ENCODE data around the gene TMEM117. TPM values are rescaled to one million over a fixed set of nuclear protein-coding genes. Genes with fewer than 3 reads are reported as not detected.

TMEM117 gene
- total RNA-seq, 1 donor from 2014 or later = 11.6 TPM

GRCh38 chr12:43826681-43827080 lies 9.2 kb upstream of the TMEM117 start:
- Mint-ChIP-seq H3K4me3 (ENCODE audit: low read depth) (no peak overlapping the region), H3K27ac (no peak overlapping the region), H3K9me3 (ENCODE audit: low read depth) (no peaks in the 10 kb centered on the region), H3K27me3 (peaks cover under 1% of the 10 kb centered on the region), H3K4me1 (ENCODE audit: low read depth) (no peaks in the 10 kb centered on the region), H3K36me3 (ENCODE audit: insufficient read depth) (no peaks in the 10 kb centered on the region)
- no peak for DNase-seq (ENCODE audit: low spot score, unreplicated experiment)
- TF ChIP-seq, protein P1, sequence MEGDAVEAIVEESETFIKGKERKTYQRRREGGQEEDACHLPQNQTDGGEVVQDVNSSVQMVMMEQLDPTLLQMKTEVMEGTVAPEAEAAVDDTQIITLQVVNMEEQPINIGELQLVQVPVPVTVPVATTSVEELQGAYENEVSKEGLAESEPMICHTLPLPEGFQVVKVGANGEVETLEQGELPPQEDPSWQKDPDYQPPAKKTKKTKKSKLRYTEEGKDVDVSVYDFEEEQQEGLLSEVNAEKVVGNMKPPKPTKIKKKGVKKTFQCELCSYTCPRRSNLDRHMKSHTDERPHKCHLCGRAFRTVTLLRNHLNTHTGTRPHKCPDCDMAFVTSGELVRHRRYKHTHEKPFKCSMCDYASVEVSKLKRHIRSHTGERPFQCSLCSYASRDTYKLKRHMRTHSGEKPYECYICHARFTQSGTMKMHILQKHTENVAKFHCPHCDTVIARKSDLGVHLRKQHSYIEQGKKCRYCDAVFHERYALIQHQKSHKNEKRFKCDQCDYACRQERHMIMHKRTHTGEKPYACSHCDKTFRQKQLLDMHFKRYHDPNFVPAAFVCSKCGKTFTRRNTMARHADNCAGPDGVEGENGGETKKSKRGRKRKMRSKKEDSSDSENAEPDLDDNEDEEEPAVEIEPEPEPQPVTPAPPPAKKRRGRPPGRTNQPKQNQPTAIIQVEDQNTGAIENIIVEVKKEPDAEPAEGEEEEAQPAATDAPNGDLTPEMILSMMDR (IDR thresholded peaks at IDR 0.05; ENCODE audit: unreplicated experiment) = no peak

DNA sequence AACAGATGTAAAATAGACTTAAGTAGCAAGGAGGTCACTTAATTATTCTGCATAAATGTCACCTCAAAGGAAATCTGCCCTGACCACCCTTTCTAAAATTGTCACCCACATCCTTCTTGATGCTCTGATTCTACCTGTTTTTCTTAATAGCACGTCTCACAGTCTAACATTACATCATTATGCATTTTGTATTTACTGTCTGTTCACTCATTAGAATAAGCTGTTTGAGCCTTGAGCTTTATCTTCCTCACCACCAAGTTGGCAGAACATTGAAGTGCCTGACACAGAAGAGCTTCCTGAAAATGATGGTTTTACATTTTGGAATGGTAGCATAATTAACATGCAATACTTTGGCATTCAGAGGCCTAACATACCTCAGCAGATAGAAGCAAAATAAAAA lies 8.8 kb upstream of the TMEM117 start:
- H3K9me3 Mint-ChIP-seq (ENCODE audit: low read depth) = no peaks in the 10 kb centered on the region
- H3K4me3 Mint-ChIP-seq (ENCODE audit: low read depth) = no peak overlapping the region
- no peak overlapping the region for H3K27ac Mint-ChIP-seq
- peaks cover 4% of the 10 kb centered on the region for H3K27me3 Mint-ChIP-seq
- DNase-seq (ENCODE audit: low spot score, unreplicated experiment) = no peak
- no peaks in the 10 kb centered on the region for H3K4me1 Mint-ChIP-seq (ENCODE audit: low read depth)
- no peaks in the 10 kb centered on the region for H3K36me3 Mint-ChIP-seq (ENCODE audit: insufficient read depth)
- TF ChIP-seq, protein P1 (IDR thresholded peaks at IDR 0.05; ENCODE audit: unreplicated experiment) = no peak

GRCh38 chr12:43832463-43833168 lies 3.3 kb upstream of the TMEM117 start:
- TF ChIP-seq, protein P1 (IDR thresholded peaks at IDR 0.05; ENCODE audit: unreplicated experiment) = no peak
- Mint-ChIP-seq H3K4me3 (ENCODE audit: low read depth) (no peak overlapping the region), H3K27ac (no peak overlapping the region), H3K27me3 (peaks cover 13% of the 10 kb centered on the region), H3K4me1 (ENCODE audit: low read depth) (peaks cover 4% of the 10 kb centered on the region), H3K9me3 (ENCODE audit: low read depth) (no peaks in the 10 kb centered on the region), H3K36me3 (ENCODE audit: insufficient read depth) (no peaks in the 10 kb centered on the region)
- no peak for DNase-seq (ENCODE audit: low spot score, unreplicated experiment)

DNA sequence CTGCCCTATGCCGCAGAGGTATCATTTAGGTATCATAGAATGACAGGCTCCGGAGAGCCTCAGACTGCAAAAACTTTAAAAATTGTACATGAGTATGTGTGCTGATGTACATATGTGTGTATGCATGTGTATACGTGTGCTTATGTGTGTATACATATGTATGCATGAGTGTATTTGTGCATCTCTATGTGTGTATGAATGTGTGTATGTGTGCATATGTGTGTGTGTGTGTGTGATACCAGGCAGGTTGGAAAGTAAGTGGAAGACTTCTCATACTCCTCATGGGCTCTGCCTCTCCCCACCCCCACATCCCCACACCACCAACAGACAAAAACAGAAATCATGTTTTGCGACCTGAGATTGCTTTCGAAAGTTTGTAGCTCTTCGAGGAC lies 621 bp upstream of the TMEM117 start:
- Mint-ChIP-seq H3K27me3 (peaks cover 16% of the 10 kb centered on the region), H3K4me3 (ENCODE audit: low read depth) (peak overlapping the region; percentile 74), H3K4me1 (ENCODE audit: low read depth) (peaks cover 12% of the 10 kb centered on the region), H3K36me3 (ENCODE audit: insufficient read depth) (no peaks in the 10 kb centered on the region), H3K9me3 (ENCODE audit: low read depth) (no peaks in the 10 kb centered on the region), H3K27ac (peak overlapping the region; percentile 90)
- no peak for DNase-seq (ENCODE audit: low spot score, unreplicated experiment)
- TF ChIP-seq, protein P1 (IDR thresholded peaks at IDR 0.05; ENCODE audit: unreplicated experiment) = no peak

GRCh38 chr12:43836475-43836989 lies 651 bp downstream of the TMEM117 start:
- H3K4me1 Mint-ChIP-seq (ENCODE audit: low read depth) = peaks cover 14% of the 10 kb centered on the region
- H3K27ac Mint-ChIP-seq = peak overlapping the region; percentile 2
- peaks cover 16% of the 10 kb centered on the region for H3K27me3 Mint-ChIP-seq

More at GRCh38 chr12:43836475-43836989, 651 bp downstream of the TMEM117 start:
- TF ChIP-seq, protein P1 (IDR thresholded peaks at IDR 0.05; ENCODE audit: unreplicated experiment) = no peak
- H3K9me3 Mint-ChIP-seq (ENCODE audit: low read depth) = no peaks in the 10 kb centered on the region
- DNase-seq (ENCODE audit: low spot score, unreplicated experiment) = no peak
- peak overlapping the region; percentile 72 for H3K4me3 Mint-ChIP-seq (ENCODE audit: low read depth)
- H3K36me3 Mint-ChIP-seq (ENCODE audit: insufficient read depth) = no peaks in the 10 kb centered on the region

Data from progenitor cell of endocrine pancreas (in vitro differentiated cells).